HG03520 (cell line): Measurements from ENCODE around the gene ST3GAL6.

Experiments
- ATAC-seq: cut with Tn5 transposase; IDR thresholded peaks from one replicate; pipeline ENCODE4 v1.9.1; 2021; ENCODE audit warnings: mild to moderate bottlenecking, moderate library complexity; ENCODE audit not compliant: unreplicated experiment

The ST3GAL6 gene

DNA sequence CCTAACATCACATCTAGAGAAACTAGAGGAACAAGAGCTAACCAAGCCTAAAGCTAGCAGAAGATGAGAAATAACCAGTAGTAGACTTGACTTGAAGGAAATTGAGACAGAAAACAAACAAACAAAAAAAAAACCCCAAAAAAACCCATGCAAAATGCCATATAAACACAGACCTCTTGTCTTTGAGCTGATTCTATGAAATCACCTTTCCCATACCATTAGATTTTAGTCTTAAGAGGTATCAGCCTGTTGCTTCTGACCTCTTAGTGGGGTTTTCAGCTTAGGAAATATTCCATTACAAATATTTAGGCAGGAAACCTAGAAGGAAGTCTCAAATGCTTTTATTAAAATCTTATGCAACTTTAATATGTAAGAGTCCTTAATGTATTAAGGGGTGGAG lies 23.9 kb upstream of the ST3GAL6 start:
- no peak for ATAC-seq

- ATAC-seq, result no peak
Observed at GRCh38 chr3:98740324-98740723, 22.8 kb upstream of the ST3GAL6 start.

DNA sequence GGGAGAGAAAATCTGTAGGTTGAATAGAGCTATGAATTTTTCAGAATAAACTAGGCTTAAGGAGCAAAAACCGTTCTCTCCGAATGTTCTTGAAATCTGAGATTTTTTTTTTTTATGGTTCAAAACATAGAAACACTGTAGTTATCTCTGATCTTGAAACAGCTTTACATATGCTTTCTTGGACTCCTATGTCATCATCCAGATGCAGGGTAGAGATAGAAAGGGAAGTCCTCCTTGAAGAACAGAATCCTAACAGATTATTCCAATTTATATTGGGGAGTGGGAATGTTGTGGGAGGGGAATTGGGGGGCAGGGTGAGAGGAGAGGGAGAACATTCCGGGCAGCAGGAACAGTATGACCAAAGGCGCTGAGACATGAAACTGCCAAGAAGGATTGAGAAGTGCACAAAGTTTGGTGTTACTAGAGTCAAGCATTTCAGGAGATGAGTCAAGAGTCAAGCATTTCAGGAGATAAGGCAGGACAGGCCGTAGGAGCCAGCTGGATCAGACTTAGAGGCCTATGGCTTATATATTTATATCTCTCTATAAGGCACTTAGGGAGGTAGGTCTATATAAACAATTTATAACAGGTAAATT lies 21.9 kb upstream of the ST3GAL6 start:
- ATAC-seq, result no peak

- ATAC-seq, result no peak
Observed at GRCh38 chr3:98743071-98743470, 20.1 kb upstream of the ST3GAL6 start.

DNA sequence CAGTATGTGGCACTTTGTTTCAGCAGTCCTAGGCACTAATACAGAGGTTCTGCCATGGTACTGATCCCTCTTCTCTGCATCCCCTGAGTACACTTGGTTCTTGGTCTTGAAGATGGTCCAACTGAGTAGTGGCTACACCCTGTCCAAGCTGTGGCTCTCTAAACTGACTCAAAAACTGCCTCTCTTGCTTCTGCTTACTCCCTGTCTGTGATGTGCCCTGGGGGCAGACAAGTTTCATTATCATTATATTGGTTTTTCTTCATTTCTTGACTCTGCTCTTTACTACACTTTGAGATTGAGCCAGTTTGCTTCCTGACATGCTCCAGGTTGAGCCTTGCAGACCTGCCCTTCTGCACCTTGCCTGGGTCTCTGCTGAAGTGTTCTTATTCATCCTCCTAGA lies 18.9 kb upstream of the ST3GAL6 start:
- peak; percentile 67 for ATAC-seq

GRCh38 chr3:98745718-98746117 lies 17.4 kb upstream of the ST3GAL6 start:
- ATAC-seq, result no peak

- ATAC-seq, result no peak
Observed at GRCh38 chr3:98746122-98746521, 17.0 kb upstream of the ST3GAL6 start.

- no peak for ATAC-seq
Observed at GRCh38 chr3:98746882-98747281, 16.3 kb upstream of the ST3GAL6 start.

DNA sequence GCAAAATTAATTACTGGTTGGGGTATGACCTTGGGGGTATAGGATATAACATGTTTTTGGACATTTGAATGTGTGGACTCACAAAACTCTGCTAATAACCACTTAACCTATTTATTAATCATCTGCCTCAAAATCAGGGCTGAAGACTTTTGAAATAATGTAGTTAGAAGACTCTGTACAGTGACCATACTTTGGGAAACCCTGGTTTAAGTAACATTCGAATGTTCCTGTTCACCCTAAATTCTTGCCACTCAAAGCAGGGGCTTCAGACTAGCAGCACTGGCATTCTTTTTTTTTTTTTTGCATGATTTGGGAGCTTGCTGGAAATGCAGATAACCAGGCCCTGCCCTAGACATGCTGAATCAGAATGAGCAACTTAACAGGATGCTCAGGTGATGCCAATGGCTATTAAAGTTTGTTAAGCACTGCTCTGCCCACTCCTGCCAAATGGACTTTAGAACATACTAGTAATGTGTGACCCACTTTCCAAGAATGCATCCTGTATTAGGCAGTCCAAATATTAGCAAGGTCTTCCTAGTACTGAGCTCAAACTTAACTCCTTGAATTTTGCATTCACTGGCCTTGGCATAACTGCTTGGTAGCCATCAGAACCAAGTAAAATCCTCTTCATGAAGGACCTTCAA lies 12.7 kb upstream of the ST3GAL6 start:
- no peak for ATAC-seq

DNA sequence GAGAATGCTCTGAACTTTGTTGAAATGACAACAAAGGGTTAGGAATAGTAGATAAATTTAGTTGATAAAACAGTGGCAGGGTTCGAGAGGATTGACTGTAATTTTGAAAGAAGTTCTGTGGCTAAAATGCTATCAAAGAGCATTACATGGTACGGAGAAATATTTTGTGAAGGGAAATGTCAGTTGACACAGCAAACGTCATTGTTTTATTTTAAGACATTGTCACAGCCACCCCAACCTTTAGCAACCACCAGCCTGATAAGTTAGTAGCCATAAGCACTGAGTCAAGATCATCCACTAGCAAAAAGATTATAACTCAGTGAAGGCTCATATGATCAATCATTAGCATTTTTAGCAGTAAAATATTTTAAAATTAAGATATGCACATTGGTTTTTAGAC lies 8.7 kb upstream of the ST3GAL6 start:
- ATAC-seq, result no peak

- ATAC-seq, result no peak
Observed at GRCh38 chr3:98755601-98756000, 7.5 kb upstream of the ST3GAL6 start.

DNA sequence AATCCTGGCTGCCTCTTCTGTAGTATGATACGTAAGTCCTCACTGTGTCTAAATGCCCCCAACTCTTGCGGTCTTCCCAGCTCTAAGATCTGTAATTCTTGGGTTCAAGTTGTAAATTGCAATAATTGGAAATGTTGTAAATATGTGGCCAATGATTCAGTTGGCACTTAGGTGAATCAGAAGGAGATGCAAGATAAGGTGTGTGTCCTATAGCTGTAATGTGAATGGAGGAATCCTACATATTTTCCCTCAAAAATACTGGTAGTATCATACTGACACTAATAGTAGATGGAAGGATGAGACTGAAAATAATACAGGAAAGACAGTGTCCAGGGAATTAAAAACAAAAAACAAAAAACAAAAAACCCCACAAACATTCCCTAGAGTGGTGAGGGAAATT lies 3.5 kb upstream of the ST3GAL6 start:
- no peak for ATAC-seq

- ATAC-seq, result no peak
Observed at GRCh38 chr3:98761643-98762229, 1.4 kb upstream of the ST3GAL6 start.

- no peak for ATAC-seq
Observed at GRCh38 chr3:98763819-98764418, 779 bp downstream of the ST3GAL6 start.

DNA sequence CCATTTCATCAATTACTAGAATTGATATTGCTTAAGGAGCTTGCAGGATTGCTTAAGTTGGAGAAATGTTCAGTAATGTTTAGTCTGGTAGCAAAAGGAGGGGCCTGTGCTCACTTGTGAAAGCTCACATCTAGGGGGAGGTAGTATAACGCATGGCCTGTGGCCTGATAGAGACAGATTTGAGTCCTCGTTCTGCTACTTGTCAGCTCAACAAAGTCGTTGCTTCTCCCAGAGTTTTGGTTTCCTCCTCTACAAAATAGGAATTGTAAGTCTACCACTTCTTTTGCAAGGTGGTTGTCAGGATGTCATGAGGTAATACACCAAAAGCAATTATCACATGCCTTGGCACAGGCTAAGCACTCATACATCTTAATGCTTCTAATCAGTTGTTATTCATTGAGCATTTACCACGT lies 1.3 kb downstream of the ST3GAL6 start:
- no peak for ATAC-seq

DNA sequence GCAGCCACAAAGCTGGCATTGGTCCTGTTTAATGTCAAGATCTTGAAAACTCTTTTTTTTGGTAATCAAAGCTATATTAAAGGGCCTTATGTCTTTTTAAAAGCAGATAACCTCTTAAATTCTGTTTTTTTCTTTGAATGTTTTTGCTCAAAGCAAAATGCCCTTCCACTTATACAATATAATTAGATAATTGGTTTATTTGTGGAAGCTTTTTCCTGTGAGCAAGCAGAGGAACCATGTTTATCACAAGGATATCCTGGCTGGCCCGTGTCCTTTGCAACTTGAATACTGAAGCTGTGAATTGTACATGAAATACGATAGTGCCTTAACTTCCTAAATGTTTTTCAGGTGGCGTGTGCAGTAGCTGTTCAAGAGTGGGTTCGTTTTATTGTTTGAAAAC lies 2.6 kb downstream of the ST3GAL6 start:
- no peak for ATAC-seq

- no peak for ATAC-seq
Observed at GRCh38 chr3:98766924-98767323, 3.8 kb downstream of the ST3GAL6 start.

DNA sequence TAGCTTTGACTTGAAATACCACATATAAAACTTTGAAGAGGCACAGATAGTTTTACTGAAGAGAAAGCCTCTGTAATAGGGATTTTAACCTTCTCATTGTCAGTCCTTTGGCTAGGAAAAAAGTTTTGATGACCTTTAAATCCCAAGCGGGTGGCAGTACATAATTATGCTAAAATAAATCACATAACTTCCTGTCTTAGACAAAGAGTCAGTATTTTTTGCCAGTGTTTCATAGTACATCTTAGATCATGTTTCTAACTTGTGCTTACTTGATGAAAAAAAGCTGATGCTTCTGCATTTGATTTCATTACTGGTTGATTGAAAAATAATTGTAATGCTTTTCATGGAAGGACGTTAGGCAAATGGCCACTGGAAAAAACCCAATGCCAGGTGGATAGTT lies 5.8 kb downstream of the ST3GAL6 start:
- ATAC-seq, result no peak

DNA sequence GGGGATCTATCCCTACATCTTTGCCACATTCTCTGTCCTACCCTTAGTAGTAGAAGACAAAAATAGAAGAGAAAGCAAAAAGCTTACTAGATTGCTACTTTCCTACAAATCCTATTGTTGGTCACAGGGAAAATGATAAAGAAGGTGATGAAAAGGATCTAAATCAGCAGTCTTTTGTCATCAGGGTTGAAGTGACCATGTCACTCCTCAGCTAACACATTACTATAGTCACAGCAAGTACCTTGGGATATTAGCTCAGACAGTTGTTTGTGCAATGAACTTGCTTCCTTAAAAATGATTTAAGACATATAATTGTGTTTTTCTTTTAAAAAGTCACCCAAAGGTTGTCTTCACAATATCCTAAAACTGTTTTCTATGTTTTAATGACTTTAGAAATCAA lies 6.3 kb downstream of the ST3GAL6 start:
- no peak for ATAC-seq

GRCh38 chr3:98770261-98771039 lies 7.3 kb downstream of the ST3GAL6 start:
- peak; percentile 90 for ATAC-seq

- ATAC-seq, result no peak
Observed at GRCh38 chr3:98772022-98772421, 8.9 kb downstream of the ST3GAL6 start.
